K562 (cell line): ENCODE data around the gene SIGLEC6. TPM values are rescaled to one million over a fixed set of nuclear protein-coding genes. Genes with fewer than 3 reads are reported as not detected.

Experiments
- BCLAF1 ChIP-seq, 2 experiments: fragments of 450-650 bp in 1 of 2; IDR thresholded peaks; 2 replicates each; pipeline ENCODE4 v1.6.1; 2011 to 2017; ENCODE audit warnings: low read depth in 2 of 2, antibody characterized with exemption in 1 of 2, borderline replicate concordance in 1 of 2, low read length in 1 of 2, mild to moderate bottlenecking in 1 of 2, mixed read lengths in 1 of 2; ENCODE audit not compliant: control insufficient read depth in 1 of 2
- CREB3 ChIP-seq: fragments of 450-650 bp; conservative IDR thresholded peaks from 2 replicates; pipeline ENCODE4 v1.6.1; 2016; ENCODE audit warnings: missing genetic modification characterization, low read depth, mild to moderate bottlenecking, missing compliant biosample characterization, moderate library complexity
- CREM ChIP-seq: IDR thresholded peaks from 2 replicates; pipeline ENCODE4 v1.6.1; 2014; ENCODE audit warnings: antibody characterized with exemption, low read depth
- CSDE1 ChIP-seq, 2 experiments: fragments of 450-650 bp; IDR thresholded peaks; 2 replicates each; pipeline ENCODE4 v1.6.1; 2016; ENCODE audit warnings: mild to moderate bottlenecking in 1 of 2
- CTBP1 ChIP-seq: fragments of 450-650 bp; IDR thresholded peaks from 2 replicates; pipeline ENCODE4 v1.6.1; 2016; ENCODE audit warnings: borderline replicate concordance
- E2F3 ChIP-seq: fragments of 250-450 bp; sonication (Bioruptor Pico); IDR thresholded peaks from 2 replicates; pipeline ENCODE4 v1.4.0; 2020; ENCODE audit warnings: mild to moderate bottlenecking
- GATAD2B ChIP-seq: fragments of 450-650 bp; IDR thresholded peaks from 2 replicates; pipeline ENCODE4 v1.6.1; 2017; ENCODE audit warnings: mild to moderate bottlenecking, borderline replicate concordance
- KLF6 ChIP-seq: fragments of 250-450 bp; sonication (Bioruptor Pico); IDR thresholded peaks from 2 replicates; pipeline ENCODE4 v1.4.0; 2020; ENCODE audit warnings: mild to moderate bottlenecking, moderate library complexity, borderline replicate concordance
- MAX ChIP-seq: sonication (generic); formaldehyde crosslinking; IDR thresholded peaks from 2 replicates; pipeline ENCODE4 v1.9.0; 2022; ENCODE audit warnings: mild to moderate bottlenecking, missing genetic modification reagents
- NCOA1 ChIP-seq: fragments of 450-650 bp; IDR thresholded peaks from 2 replicates; pipeline ENCODE4 v1.6.1; 2016; ENCODE audit warnings: low read depth
- PHTF2 ChIP-seq: fragments of 250-450 bp; sonication (Bioruptor Pico); IDR thresholded peaks from 2 replicates; pipeline ENCODE4 v1.5.0; 2021; ENCODE audit warnings: mild to moderate bottlenecking
- SMARCB1 ChIP-seq: IDR thresholded peaks from 2 replicates; pipeline ENCODE4 v1.6.1; 2011; ENCODE audit warnings: improper control_type of control experiment, low read depth; ENCODE audit not compliant: insufficient read length
- WHSC1 ChIP-seq: IDR thresholded peaks from one replicate; pipeline ENCODE4 v1.6.1; 2012; ENCODE audit warnings: low read length, control low read depth, inconsistent platforms
- ZKSCAN8 ChIP-seq: fragments of 200-800 bp; sonication (Bioruptor generic); IDR thresholded peaks from 2 replicates; pipeline ENCODE4 v1.6.1; 2016; ENCODE audit warnings: missing genetic modification characterization, missing compliant biosample characterization
- ZNF586 ChIP-seq: fragments of 450-650 bp; formaldehyde crosslinking; conservative IDR thresholded peaks from 2 replicates; pipeline ENCODE4 v1.4.0; 2020; ENCODE audit warnings: mild to moderate bottlenecking, moderate library complexity
- ZNF589 ChIP-seq: fragments of 200-800 bp; sonication (Bioruptor generic); IDR thresholded peaks from 2 replicates; pipeline ENCODE4 v1.6.1; 2016; ENCODE audit warnings: low read depth, missing genetic modification characterization, missing compliant biosample characterization
- polyA plus RNA-seq, 8 experiments: library from polyadenylated mRNA; depleted of rRNA in 4 of 8; stranded (reverse) in 5 of 8; unstranded in 3 of 8; fragments of >200 nt; fragmentation: Nextera tagmentation in 2 of 8; fragmentation: Illumina TruSeq in 1 of 8; extraction: Ambion mirVana in 2 of 8; extraction: Trizol in 1 of 8; gene quantifications; 2 replicates each; pipeline versions ENCODE4 v1.2.1 to v1.2.3, GENCODE V29; 2011 to 2014; ENCODE audit warnings: inconsistent platforms in 1 of 8, missing spikeins in 1 of 8
- total RNA-seq, 7 experiments: library from RNA; depleted of rRNA in 6 of 7; stranded (reverse); fragments of >200 nt in 6 of 7; fragmentation: Illumina TruSeq in 2 of 7; extraction: Trizol in 2 of 7; gene quantifications; 2 replicates each; pipeline versions ENCODE4 v1.2.1 to v1.2.3, GENCODE V29; 2011 to 2021; ENCODE audit warnings: low replicate concordance in 1 of 7
- TF ChIP-seq, protein P1 (sequence below), 3 experiments: fragments of 200-800 bp in 1 of 3; sonication (Bioruptor generic) in 1 of 3; sonication (generic) in 1 of 3; formaldehyde crosslinking in 1 of 3; IDR thresholded peaks; 2 replicates each; pipeline versions ENCODE4 v1.6.1 to v1.8.0; 2016 to 2022; ENCODE audit warnings: mild to moderate bottlenecking in 2 of 3, missing compliant biosample characterization in 2 of 3, missing genetic modification characterization in 2 of 3, missing genetic modification reagents in 1 of 3
- TF ChIP-seq, protein P2 (sequence below): sonication (generic); formaldehyde crosslinking; IDR thresholded peaks from 2 replicates; pipeline ENCODE4 v1.8.1; 2023; ENCODE audit warnings: mild to moderate bottlenecking, missing genetic modification reagents

The SIGLEC6 gene
- total and polyA plus RNA-seq, 9 of the 15 experiments (the other 6 are each of a cell fraction or from before 2014, with no cell fraction given), result 0.03 to 17.5 (median 0.71) TPM

- TF ChIP-seq CREM (peak; percentile 57), WHSC1 (no peak), PHTF2 (no peak), SMARCB1 (no peak), CSDE1 (IDR thresholded peaks at IDR 0.05) (no peak), CREB3 (tag) (0 out of 2 replicates have a peak, but pooled peaks have one; percentile 31), ZNF586 (CRISPR knock-in tag) (no peak), MAX (CRISPR knock-in tag) (peak; percentile 61), E2F3 (CRISPR knock-in tag) (peak; percentile 42; the same call in 1 of the 2 replicates), BCLAF1 (IDR thresholded peaks at IDR 0.05; ENCODE audit: borderline replicate concordance in 1 of 2, control insufficient read depth in 1 of 2, low read depth in 2 of 2, low read length in 1 of 2) (no peak), ZNF589 (CRISPR knock-in tag) (peak; percentile 46; the same call in 1 of the 2 replicates), GATAD2B (no peak), CTBP1 (peak; percentile 51; the same call in 1 of the 2 replicates), ZKSCAN8 (CRISPR knock-in tag) (peak; percentile 83), KLF6 (peak; percentile 85; the same call in 1 of the 2 replicates), NCOA1 (no peak)
- TF ChIP-seq, protein P1, sequence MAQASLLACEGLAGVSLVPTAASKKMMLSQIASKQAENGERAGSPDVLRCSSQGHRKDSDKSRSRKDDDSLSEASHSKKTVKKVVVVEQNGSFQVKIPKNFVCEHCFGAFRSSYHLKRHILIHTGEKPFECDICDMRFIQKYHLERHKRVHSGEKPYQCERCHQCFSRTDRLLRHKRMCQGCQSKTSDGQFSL (CRISPR knock-in tag; IDR thresholded peaks at IDR 0.05), result 0 out of 2 replicates have a peak, but pooled peaks have one; percentile 37
- TF ChIP-seq, protein P1 (tag; IDR thresholded peaks at IDR 0.05), result no peak
- TF ChIP-seq, protein P2, sequence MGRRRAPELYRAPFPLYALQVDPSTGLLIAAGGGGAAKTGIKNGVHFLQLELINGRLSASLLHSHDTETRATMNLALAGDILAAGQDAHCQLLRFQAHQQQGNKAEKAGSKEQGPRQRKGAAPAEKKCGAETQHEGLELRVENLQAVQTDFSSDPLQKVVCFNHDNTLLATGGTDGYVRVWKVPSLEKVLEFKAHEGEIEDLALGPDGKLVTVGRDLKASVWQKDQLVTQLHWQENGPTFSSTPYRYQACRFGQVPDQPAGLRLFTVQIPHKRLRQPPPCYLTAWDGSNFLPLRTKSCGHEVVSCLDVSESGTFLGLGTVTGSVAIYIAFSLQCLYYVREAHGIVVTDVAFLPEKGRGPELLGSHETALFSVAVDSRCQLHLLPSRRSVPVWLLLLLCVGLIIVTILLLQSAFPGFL (CRISPR knock-in tag), result no peak
Observed at GRCh38 chr19:51531349-51532315, at the start of gene SIGLEC6 (continued).
